GM10847 (cell line): ENCODE measurements around the gene RNF4.

Source experiments
- POLR2A ChIP-seq: IDR thresholded peaks from 2 replicates; pipeline ENCODE4 v1.6.1; 2011; ENCODE audit not compliant: insufficient read length; ENCODE audit errors: extremely low read depth

Gene RNF4

DNA sequence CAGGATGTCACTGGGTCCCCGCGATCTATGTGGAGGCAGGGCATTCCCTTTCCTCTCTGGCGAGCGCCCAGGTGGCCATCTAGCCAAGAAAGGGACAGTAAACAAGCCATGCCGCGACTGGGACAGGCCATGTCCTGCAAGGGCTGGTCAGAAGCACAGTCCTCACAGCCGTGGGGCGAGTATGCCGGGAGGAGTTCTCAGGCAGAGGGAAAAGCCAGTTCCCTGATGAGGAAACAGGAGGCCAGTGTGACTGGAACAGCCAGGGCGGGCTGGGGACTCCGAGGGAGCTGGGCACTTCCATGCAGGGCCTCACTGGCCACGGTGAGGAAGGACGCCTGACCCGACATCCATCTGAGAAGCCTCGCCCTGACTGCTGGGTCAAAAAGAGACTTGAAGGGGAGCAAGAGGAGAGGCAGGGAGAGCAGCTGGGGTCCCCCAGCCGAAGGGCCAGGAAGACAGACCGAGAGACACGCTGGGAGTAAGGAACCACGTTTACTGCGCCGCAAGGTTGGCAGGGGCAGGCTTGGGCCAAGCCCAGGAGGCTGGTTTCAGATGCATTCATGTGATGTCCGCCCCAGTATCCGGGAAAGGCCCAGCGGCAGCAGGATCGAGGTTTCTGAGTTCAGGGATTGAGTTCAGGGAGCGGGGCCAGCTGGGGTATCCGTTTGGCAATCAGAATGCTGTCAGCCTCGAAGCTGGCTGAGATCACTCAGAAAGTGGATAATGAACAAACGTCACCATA lies 35.1 kb upstream of the RNF4 start:
- no peak for TF ChIP-seq POLR2A

DNA sequence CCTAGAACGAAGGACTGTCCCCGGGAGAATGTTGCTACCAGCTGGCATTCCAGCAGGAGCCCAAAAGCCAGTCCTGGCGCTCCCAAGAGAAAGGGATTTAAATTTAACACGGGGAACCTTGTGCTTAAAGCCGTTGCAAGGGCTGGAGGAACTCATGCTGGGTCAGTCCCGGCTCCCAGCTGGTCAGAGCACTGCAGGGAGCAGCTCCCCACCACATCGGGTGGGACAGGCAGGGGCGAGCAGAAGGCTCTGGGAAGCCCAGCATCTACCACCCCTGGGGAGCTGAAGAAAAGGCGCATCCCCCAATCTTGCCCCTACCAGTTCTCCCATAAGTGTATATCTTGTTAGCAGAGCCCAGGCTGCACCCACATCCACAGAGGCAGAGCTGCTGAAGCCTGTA lies 34.5 kb upstream of the RNF4 start:
- no peak for TF ChIP-seq POLR2A

DNA sequence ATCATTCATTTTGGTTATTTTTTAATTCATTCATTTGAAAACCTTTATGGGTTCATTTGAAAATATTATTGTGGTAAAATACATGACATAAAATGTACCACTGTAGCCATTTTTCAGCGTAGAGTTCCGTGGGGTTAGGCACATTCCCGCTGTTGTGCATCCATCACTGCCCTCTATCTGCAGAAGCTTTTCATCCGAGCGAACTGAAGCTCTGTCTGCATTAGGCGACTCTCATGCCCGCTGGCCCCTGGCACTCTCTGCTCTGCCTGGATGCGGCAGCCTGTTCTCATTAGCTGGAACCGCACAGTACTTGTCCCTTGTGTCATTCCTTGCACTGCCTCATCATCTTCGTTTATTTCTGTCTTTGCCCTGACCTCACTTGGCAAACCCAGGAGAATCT lies 32.6 kb upstream of the RNF4 start:
- TF ChIP-seq POLR2A = no peak

GRCh38 chr4:2436761-2437474 lies 32.0 kb upstream of the RNF4 start:
- no peak for TF ChIP-seq POLR2A

DNA sequence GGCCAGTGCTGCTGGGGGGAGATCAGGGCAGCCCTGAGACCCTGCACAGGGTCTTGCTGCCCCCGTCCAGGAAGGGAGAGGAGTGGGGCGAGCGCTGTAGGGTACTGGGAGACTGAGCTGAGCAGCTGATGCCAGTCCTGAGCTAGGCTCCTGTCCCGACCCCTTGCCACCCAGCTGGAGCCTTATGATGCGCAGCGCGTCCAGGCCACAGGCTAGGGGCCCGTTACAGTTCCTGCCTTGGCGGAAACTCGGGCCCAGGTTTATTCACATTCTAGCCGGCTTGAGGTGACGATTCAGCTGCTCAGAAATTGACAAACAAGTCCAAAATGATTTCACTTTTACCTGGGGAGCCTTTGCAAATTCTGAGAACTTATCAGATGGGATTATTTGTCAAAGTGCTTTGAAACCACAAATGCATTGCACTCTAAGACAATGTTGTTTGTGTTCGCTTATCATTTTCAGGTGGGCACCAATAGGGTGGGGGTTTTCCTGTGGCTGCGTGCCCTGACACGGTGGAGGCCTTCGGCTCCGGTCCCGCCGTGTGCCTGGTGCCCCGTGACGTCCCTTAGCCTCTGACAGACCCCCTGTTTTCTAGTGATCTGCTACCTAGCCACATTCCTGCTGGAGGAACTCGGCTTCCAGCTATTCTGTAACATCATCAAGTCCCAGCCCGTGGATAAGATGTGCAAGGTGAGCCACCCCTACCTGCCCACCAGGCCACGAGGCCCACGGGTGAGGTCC lies 31.3 kb upstream of the RNF4 start:
- TF ChIP-seq POLR2A = no peak

DNA sequence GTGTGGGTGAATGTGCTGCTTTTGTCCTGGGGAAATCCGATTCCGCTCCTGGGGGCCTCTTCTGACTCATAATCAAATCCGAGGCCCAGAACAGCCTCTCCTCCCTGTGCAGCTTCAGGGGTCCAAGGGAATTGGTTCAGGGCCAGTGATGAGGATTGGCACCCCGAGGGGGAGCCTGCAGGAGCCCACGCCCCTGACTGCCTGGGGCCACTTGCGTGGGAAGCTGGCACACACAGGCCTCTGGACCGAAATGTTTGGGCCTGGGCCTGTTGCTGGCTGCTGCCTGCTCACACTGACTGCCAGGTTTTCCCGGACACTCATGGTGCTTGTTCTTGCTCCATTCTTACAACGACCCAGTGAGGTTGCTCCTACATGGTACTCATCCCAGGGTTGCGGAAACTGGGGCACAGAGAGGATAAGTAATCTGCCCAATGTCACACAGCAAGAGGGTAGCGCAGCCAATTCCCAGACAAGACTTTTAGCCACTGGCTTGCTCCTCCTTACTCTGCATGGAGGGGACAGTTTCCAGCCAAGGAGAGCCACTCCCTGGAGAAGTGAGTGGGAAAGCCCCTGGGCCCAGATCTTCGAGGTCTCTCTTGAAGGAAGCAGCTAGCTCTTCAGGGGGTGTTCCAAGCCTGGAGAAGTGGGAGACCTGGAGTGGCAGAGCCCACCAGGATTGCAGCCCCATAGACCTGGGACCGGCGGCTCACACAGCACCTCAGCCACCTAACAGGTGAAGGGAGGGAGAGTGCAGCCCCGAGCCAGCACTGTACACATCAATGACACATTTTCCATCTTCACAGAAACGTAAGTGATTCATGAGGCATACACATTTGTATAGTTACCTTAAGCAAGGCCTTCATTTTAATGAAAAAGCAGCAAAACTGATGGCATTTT lies 29.8 kb upstream of the RNF4 start:
- TF ChIP-seq POLR2A = no peak

- no peak for TF ChIP-seq POLR2A
These were observed 27.3 kb upstream of the RNF4 start for GRCh38 chr4:2441393-2442174.

- no peak for TF ChIP-seq POLR2A
These were observed 26.5 kb upstream of the RNF4 start for GRCh38 chr4:2442175-2442993.

DNA sequence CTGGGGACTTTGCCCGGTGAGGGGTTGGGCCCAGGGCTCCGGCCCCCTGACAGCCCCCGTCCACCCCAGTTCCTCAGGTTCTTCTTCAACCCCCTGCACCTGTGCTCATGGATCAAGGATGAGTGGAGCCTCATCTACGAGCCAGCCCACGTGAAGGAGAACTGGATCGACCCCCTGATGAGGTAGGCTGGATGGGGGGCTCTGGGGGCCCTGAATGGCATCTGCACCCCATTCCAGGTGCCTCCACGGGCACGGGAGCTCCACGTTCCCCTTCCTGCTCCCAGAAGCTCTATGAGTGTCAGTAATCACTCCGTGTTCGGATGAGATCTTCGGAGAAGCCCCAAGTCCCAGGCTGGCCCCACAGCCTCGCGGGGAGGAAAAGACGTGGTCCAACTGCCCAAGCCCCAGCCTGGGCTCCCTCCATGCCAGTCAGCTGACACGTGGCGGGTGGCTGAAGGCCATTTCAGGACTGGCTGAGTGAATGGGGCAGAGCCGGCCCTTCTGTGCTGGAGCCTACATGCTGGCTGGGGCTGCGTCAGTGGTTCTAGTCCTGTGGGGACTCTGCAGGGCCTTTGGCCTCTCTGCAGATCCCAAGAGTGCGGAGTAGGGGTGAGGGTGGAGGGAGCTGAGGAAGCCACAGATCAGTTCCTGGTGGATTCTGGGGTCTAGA lies 25.7 kb upstream of the RNF4 start:
- no peak for TF ChIP-seq POLR2A

DNA sequence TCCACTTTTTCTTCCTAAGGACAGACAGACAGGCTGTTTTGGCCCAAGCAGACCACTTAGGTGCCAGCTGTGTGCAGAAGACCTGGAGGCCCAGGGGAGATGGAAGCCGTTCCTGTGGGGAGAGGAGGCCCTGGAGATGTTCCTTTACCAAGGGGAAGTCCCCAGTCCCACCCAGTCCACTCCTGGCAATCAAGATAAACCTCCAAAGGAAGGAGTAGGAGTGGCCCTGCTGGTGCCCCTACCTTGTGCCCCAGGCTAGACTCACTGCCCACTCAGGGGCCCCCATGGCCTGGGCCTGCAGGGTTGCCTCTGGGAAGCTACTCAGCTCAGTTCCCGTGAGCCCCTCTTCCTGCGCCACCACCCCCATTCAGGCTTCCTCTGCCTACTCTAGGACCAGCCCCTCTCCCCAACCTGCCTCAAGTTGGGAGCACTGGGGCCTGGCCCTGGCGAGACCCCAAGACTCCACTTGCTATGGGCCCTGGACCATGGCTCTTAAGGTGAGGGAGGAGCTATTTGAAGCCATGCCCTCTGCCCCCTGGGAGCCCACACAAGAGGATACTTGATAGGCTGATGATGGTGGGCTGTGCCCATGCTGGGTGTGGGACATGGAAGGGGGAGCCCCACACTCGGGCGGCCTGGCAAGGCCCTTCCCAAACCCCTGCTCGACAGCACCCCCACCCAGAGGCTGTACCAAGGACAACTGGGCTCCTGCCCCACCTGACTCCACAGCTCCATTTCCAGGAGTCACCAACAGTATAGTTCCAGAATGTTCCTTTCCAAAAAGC lies 24.8 kb upstream of the RNF4 start:
- TF ChIP-seq POLR2A = no peak

DNA sequence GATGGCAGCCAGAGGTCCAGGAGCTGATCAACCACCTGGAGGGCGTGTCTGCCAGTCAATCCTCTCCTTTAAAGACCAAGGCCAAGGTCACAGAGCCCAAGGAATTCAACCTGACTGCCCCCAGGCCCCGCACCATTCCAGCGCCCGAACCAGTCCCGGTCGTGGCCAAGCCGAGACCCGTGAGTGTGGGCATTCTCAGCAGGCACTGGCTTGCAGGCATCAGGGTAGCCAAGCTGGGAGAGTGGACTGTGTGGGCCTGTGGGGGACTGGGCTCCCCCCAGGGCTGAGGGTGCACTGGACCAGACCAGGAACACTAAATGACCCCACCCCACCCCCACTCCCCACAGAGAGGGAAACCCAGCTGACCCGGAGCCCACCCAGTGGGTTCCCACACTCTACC lies 23.8 kb upstream of the RNF4 start:
- no peak for TF ChIP-seq POLR2A

GRCh38 chr4:2445571-2445970 lies 23.3 kb upstream of the RNF4 start:
- no peak for TF ChIP-seq POLR2A
